ENCODE results near the gene TXNDC12.

TXNDC12 gene

GRCh38 chr1:51973587-51974474, 81.2 kb downstream of the TXNDC12 start (continued):
- no peak for TF ChIP-seq ZNF624 (tag by site-specific recombination; IDR thresholded peaks at IDR 0.05)
